Kidney (tissue), 14 donors: ENCODE data around the gene NFKBIL1. TPM values are rescaled to one million over a fixed set of nuclear protein-coding genes. Genes with fewer than 3 reads are reported as not detected.

ENCODE experiments used
- DNase-seq, 5 donors: peaks; one replicate each; pipeline ENCODE4 v3.0.0-alpha.2; 2013 to 2020
- FAIRE-seq: peaks from 2 replicates; lab custom pipeline; 2012; peaks lifted over from hg19 to GRCh38; lab: Jason Lieb, UNC
- H3K27ac ChIP-seq, 2 donors: one replicate each; pipeline ENCODE4 v1.7.0; 2013; ENCODE audit warnings: low read depth in 2 of 2, low read length in 2 of 2, inconsistent platforms in 1 of 2
- H3K27me3 ChIP-seq: one replicate; pipeline ENCODE4 v1.7.1; 2013; ENCODE audit warnings: low read length, inconsistent platforms; ENCODE audit not compliant: control insufficient read depth, insufficient read depth
- H3K36me3 ChIP-seq, 3 donors: one replicate each; pipeline versions ENCODE4 v1.7.0 to v1.7.1; 2013; ENCODE audit warnings: low read length in 3 of 3, control low read depth in 1 of 3, inconsistent platforms in 1 of 3; ENCODE audit not compliant: insufficient read depth in 3 of 3, control insufficient read depth in 2 of 3
- H3K4me1 ChIP-seq, 3 donors: one replicate each; pipeline versions ENCODE4 v1.7.0 to v1.7.1; 2013; ENCODE audit warnings: low read length in 3 of 3, inconsistent platforms in 1 of 3, low read depth in 1 of 3; ENCODE audit not compliant: control insufficient read depth in 2 of 3, insufficient read depth in 2 of 3
- H3K4me3 ChIP-seq, 3 donors: one replicate each; pipeline versions ENCODE4 v1.7.0 to v1.8.1; 2013; ENCODE audit warnings: low read length in 3 of 3, control low read depth in 1 of 3, inconsistent platforms in 1 of 3
- H3K9ac ChIP-seq, 3 donors: one replicate each; pipeline versions ENCODE4 v1.7.0 to v1.7.1; 2013; ENCODE audit warnings: low read length in 3 of 3, control low read depth in 1 of 3, inconsistent platforms in 1 of 3
- H3K9me3 ChIP-seq, 3 donors: one replicate each; pipeline versions ENCODE4 v1.7.0 to v1.7.1; 2013; ENCODE audit warnings: low read length in 3 of 3, control low read depth in 1 of 3, inconsistent platforms in 1 of 3; ENCODE audit not compliant: control insufficient read depth in 2 of 3, insufficient read depth in 1 of 3
- CTCF ChIP-seq: IDR thresholded peaks from 3 replicates; pipeline ENCODE4 v1.5.1; 2012; ENCODE audit warnings: mild to moderate bottlenecking, moderate library complexity, borderline replicate concordance; ENCODE audit not compliant: insufficient read depth; ENCODE audit errors: extremely low read depth
- intact Hi-C: fragments of 100-400 bp; cut with DNase I; formaldehyde crosslinking; loops from one replicate; pipeline ENCODE4 v1.11.1; 2022
- polyA plus RNA-seq: library from polyadenylated mRNA; stranded (reverse); fragments of 350-450 nt; fragmentation: Illumina TruSeq; extraction: RNeasy Lipid Tissue Mini Kit (QIAGEN cat#74804); gene quantifications from one replicate; pipeline ENCODE4 v1.2.3, GENCODE V29; 2014; ENCODE audit warnings: low read depth, low replicate concordance; ENCODE audit not compliant: insufficient read depth
- total RNA-seq: library from RNA; stranded (reverse); fragmentation: NEBNext Ultra II Directional; extraction: Animal tissue kit (Norgen Biotek cat#: 25700); gene quantifications from one replicate; pipeline ENCODE4 v1.2.1, GENCODE V29; 2021
- donor health status: control.
- donor health status: control.
- donor health status: control.
- donor health status: control.
- donor health status: control.
- donor health status: DM: yes; HTN: yes; CAD: no.
- donor health status: Normal renal cell carcinoma (clear cell type).

The NFKBIL1 gene
- total and polyA plus RNA-seq, 2 donors from 2014 or later: 20.0 to 28.2 TPM

- peak in 1 of 5 donors; percentile 18 for DNase-seq
- Histone ChIP-seq H3K4me3 (no peak overlapping the region), H3K9ac (no peak overlapping the region), H3K4me1 (no peaks in the 10 kb centered on the region), H3K27ac (no peak overlapping the region), H3K9me3 (no peaks in the 10 kb centered on the region), H3K27me3 (no peaks in the 10 kb centered on the region), H3K36me3 (no peaks in the 10 kb centered on the region)
- no peak for TF ChIP-seq CTCF
- no peak for FAIRE-seq
- intact Hi-C loops: no loop called here
Measured at GRCh38 chr6:31568537-31568961, 21.1 kb downstream of the NFKBIL1 start.

- peak in 1 of 5 donors; percentile 2 for DNase-seq
- Histone ChIP-seq H3K27me3 (no peaks in the 10 kb centered on the region), H3K9me3 (no peaks in the 10 kb centered on the region), H3K27ac (no peak overlapping the region), H3K4me3 (no peak overlapping the region), H3K4me1 (no peaks in the 10 kb centered on the region), H3K9ac (no peak overlapping the region), H3K36me3 (no peaks in the 10 kb centered on the region)
- no peak for FAIRE-seq
- TF ChIP-seq CTCF: no peak
- intact Hi-C loops: no loop called here
Measured at GRCh38 chr6:31569861-31570536, 22.6 kb downstream of the NFKBIL1 start.

GRCh38 chr6:31572041-31572911 lies 24.9 kb downstream of the NFKBIL1 start, which contains the start of gene LTA:
Gene LTA, plus strand, starts transcription at chr6:31572289. Its CDS starts 454 bp downstream, at chr6:31572743.
- no peak within 1 kb of the TSS for H3K4me3 ChIP-seq
- TF ChIP-seq CTCF: no peak

More at GRCh38 chr6:31572041-31572911, 24.9 kb downstream of the NFKBIL1 start, which contains the start of gene LTA:
- no peaks in the 10 kb centered on the region for H3K9me3 ChIP-seq
- no peaks in the 10 kb centered on the region for H3K36me3 ChIP-seq
- H3K27me3 ChIP-seq: no peaks in the 10 kb centered on the region
- no peak within 1 kb of the TSS for H3K9ac ChIP-seq
- DNase-seq (peak in 1 of 5 donors; percentile 72), FAIRE-seq (no peak)
- H3K27ac ChIP-seq: no peak within 1 kb of the TSS
- H3K4me1 ChIP-seq: no peaks in the 10 kb centered on the region
- intact Hi-C loops: no loop called here
